ENCODE results near the gene FGGY.

GRCh38 chr1:59279645-59280044, 17.2 kb upstream of the FGGY start:
- TF ChIP-seq POLR2A (IDR thresholded peaks at IDR 0.05; ENCODE audit: low read depth) (no peak), CTCF (IDR thresholded peaks at IDR 0.05) (no peak), EP300 (IDR thresholded peaks at IDR 0.05) (no peak), POLR2AphosphoS5 (IDR thresholded peaks at IDR 0.05) (no peak)

Data from esophagus muscularis mucosa (tissue), 4 donors.